ENCODE results near the gene TCF25. TPM values are rescaled to one million over a fixed set of nuclear protein-coding genes. Genes with fewer than 3 reads are reported as not detected.

TCF25 gene
- total RNA-seq, 1 experiment from 2014 or later, result 345 TPM

DNA sequence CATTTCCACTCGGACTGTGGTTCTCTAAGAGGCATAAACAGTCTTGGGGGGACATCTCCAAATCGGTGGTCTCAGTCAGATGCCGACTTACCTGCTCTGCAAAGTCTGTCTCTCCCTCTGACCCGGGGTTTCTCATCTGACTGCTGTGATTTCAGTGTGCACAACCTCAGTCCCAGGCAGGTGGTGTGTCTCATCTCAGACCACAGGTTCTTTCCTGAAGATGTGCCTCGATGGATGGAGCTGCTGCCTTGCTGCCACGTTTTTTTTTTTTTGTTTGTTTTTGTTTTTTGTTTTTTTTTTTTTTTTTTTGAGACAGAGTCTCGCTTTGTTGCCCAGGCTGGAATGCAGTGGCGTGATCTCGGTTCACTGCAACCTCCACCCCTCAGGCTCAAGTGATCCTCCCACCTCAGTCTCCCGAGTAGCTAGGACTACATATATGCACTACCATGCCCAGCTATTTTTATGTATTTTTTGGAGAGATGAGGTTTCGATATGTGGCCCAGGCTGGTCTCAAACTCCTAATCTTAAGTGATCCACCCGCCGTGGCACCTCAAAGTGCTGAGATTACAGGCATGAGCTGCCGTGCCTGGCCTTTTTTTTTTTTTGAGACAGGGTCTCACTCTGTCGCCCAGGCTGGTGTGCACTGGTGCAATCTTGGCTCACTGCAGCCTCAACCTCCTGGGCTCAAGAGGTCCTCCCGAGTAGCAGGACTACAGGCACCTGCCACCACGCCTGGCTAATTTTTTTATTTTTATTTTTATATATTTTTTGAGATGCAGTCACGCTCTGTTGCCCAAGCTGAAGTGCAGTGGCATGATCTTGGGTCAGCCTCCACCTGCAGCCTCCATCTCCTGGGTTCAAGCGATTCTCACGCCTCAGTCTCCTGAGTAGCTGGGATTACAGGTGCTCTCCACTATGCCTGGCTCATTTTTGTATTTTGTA, 29.7 kb upstream of the TCF25 start:
- ChIA-PET CTCF (interaction anchor here (1.0 to 1.5 kb wide), 2 partner anchors 11 to 17 kb away, joined by 3 read pairs; no protein-coding TSS in a partner anchor), POLR2A (interaction anchor here (0.6 kb wide), 1 partner anchor 34 kb away, joined by 3 read pairs; no protein-coding TSS in a partner anchor), RAD21 (ENCODE audit: low non-redundant PET in 1 of 2, low total read pairs in 2 of 2, uncharacterized antibody in 2 of 2, unreplicated experiment in 2 of 2) (no interaction called here)
- Histone ChIP-seq H2AFZ (ENCODE audit: low read depth, low read length, poor library complexity, severe bottlenecking) (no peak overlapping the region), H3K9me3 (ENCODE audit: control insufficient read depth in 1 of 2, insufficient read depth in 1 of 2, low read depth in 1 of 2, low read length in 2 of 2) (no peaks in the 10 kb centered on the region), H3K4me1 (ENCODE audit: control insufficient read depth in 1 of 2, insufficient read depth in 2 of 2, low read length in 2 of 2) (peaks cover 0 to 3% of the 10 kb centered on the region in 2 experiments; a peak in 1 of 4 replicates), H3K9me2 (ENCODE audit: insufficient read depth) (no peaks in the 10 kb centered on the region), H3K27ac (ENCODE audit: low read depth, low read length) (no peak overlapping the region), H3K4me2 (ENCODE audit: low read length) (no peak overlapping the region), H3K27me3 (ENCODE audit: insufficient read depth, low read length) (no peaks in the 10 kb centered on the region), H4K20me1 (ENCODE audit: insufficient read depth) (no peaks in the 10 kb centered on the region), H3K9ac (ENCODE audit: low read length) (no peak overlapping the region), H3K79me2 (ENCODE audit: insufficient read depth, low read length) (no peaks in the 10 kb centered on the region), H3K36me3 (ENCODE audit: control insufficient read depth in 1 of 2, insufficient read depth in 2 of 2, low read length in 2 of 2) (no peaks in the 10 kb centered on the region), H3K4me3 (replicated peaks in 1 of 2; ENCODE audit: low read depth in 1 of 2, low read length in 2 of 2) (no peak overlapping the region)
- DNase-seq (ENCODE audit: low read depth, low spot score) (no peak), ATAC-seq (no peak)
- TF ChIP-seq, protein P1, sequence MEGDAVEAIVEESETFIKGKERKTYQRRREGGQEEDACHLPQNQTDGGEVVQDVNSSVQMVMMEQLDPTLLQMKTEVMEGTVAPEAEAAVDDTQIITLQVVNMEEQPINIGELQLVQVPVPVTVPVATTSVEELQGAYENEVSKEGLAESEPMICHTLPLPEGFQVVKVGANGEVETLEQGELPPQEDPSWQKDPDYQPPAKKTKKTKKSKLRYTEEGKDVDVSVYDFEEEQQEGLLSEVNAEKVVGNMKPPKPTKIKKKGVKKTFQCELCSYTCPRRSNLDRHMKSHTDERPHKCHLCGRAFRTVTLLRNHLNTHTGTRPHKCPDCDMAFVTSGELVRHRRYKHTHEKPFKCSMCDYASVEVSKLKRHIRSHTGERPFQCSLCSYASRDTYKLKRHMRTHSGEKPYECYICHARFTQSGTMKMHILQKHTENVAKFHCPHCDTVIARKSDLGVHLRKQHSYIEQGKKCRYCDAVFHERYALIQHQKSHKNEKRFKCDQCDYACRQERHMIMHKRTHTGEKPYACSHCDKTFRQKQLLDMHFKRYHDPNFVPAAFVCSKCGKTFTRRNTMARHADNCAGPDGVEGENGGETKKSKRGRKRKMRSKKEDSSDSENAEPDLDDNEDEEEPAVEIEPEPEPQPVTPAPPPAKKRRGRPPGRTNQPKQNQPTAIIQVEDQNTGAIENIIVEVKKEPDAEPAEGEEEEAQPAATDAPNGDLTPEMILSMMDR (IDR thresholded peaks at IDR 0.05 in 2 of 3, conservative IDR thresholded peaks at IDR 0.05 in 1 of 3; ENCODE audit: borderline replicate concordance in 1 of 3, insufficient read depth in 1 of 3, low read depth in 2 of 3, low read length in 2 of 3), result no peak
- TF ChIP-seq ZNF274 (IDR thresholded peaks at IDR 0.05; ENCODE audit: low read depth, low read length), result no peak
- TF ChIP-seq RAD21 (IDR thresholded peaks at IDR 0.05; ENCODE audit: low read depth), result no peak
- TF ChIP-seq YY1 (IDR thresholded peaks at IDR 0.05; ENCODE audit: extremely low read depth, insufficient replicate concordance, low read depth, low read length), result no peak
- TF ChIP-seq TCF7L2 (IDR thresholded peaks at IDR 0.05; ENCODE audit: borderline replicate concordance, extremely low read depth, insufficient read depth, insufficient read length), result no peak
- no peak for TF ChIP-seq SP1 (IDR thresholded peaks at IDR 0.05; ENCODE audit: low read depth)
- TF ChIP-seq EZH2phosphoT487 (IDR thresholded peaks at IDR 0.05; ENCODE audit: borderline replicate concordance), result no peak
- no peak for TF ChIP-seq SIN3A (IDR thresholded peaks at IDR 0.05; ENCODE audit: low read depth)
- no peak for TF ChIP-seq EGR1 (IDR thresholded peaks at IDR 0.05; ENCODE audit: low read depth)
- no peak for TF ChIP-seq CBX3 (IDR thresholded peaks at IDR 0.05; ENCODE audit: low read depth)
- no peak for TF ChIP-seq ELF1 (IDR thresholded peaks at IDR 0.05; ENCODE audit: borderline replicate concordance, low read depth)
- no peak for TF ChIP-seq SRF (IDR thresholded peaks at IDR 0.05; ENCODE audit: low read depth)
- intact Hi-C loops (cut with micrococcal nuclease), result no loop called here
- no TSS peak for BruUV-seq (replicated peaks)

Data from HCT116 (cell line).